ENCODE measurements around the gene GGT5. TPM values are rescaled to one million over a fixed set of nuclear protein-coding genes. Genes with fewer than 3 reads are reported as not detected.
"Not testable (repeated sequence)": the region's sequence is repeated elsewhere in the genome, so short reads cannot be mapped to it uniquely, and the experiment has no call there.

Gene GGT5
- total RNA-seq, 1 donor from 2014 or later, result not detected

DNA sequence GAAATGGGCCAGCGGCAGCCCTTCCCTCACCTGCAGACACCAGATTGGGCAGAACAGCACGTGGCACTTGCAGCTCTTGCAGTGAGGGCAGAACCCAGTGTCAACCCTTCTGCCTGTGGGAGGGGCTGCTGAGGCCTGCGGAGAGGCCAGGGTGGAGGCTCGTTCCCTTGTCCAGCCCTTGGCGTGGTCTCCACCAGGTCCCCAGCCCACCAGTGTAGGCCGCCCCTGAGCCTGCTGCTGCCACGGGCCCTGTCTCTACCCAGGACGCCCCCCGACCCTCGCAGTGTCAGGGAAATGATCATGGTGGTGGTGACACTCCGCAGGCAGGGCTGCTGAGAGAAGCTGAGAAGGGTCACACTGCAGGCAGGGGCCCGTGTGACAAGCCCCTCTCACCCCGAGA is 11.3 kb upstream of the GGT5 start:
- H3K27me3 Mint-ChIP-seq (ENCODE audit: insufficient read depth); H3K36me3 Mint-ChIP-seq (ENCODE audit: low read depth); DNase-seq (ENCODE audit: low spot score); H3K9me3 Mint-ChIP-seq; H3K4me1 Mint-ChIP-seq (ENCODE audit: low read depth); H3K27ac Mint-ChIP-seq; H3K4me3 Mint-ChIP-seq; intact Hi-C loops (cut with micrococcal nuclease): not testable (repeated sequence)

DNA sequence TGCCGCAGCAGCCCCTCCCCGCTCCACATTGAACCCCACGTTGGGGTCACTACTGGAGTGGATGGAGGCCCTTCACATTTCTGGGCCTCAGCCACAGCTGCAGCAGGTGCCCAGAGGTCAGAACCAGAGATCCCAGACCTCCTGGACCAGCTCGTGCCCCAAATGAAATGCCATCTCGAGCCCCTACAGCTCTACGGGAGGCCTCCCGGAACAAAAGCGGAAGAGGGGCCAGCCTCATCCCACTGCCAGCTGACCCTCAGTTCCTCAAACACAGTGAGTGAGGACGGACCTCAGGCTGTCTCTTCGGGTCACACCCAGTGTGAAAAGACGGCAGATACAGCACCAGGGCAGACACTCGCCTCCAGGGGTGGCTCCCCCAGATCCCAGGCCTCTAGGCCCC is 8.2 kb upstream of the GGT5 start:
- H3K4me1 Mint-ChIP-seq (ENCODE audit: low read depth); DNase-seq (ENCODE audit: low spot score); H3K36me3 Mint-ChIP-seq (ENCODE audit: low read depth); intact Hi-C loops (cut with micrococcal nuclease); H3K27me3 Mint-ChIP-seq (ENCODE audit: insufficient read depth); H3K4me3 Mint-ChIP-seq; H3K9me3 Mint-ChIP-seq; H3K27ac Mint-ChIP-seq: not testable (repeated sequence)

DNA sequence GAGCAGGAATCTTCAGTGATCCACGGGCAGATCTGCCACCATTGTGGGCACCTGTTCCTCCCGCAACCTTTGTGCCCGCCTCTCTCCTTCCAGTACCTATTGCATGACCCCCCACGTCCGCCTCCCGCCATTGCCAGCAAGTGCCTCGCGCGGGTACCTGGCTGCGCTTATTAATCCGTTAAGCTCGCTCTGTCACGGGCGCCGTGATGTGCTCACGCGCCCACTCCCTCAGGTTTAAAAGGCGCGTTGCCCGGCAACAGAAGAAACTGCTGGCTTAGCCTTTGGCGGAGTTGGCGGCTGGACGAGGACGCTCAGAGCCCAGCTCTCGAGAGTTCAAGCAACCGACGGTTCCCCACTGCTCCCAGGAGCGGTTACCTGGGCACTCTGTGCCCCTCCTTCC is 6.4 kb upstream of the GGT5 start:
- H3K4me1 Mint-ChIP-seq (ENCODE audit: low read depth); DNase-seq (ENCODE audit: low spot score); H3K9me3 Mint-ChIP-seq; intact Hi-C loops (cut with micrococcal nuclease); H3K27ac Mint-ChIP-seq; H3K36me3 Mint-ChIP-seq (ENCODE audit: low read depth); H3K4me3 Mint-ChIP-seq; H3K27me3 Mint-ChIP-seq (ENCODE audit: insufficient read depth): not testable (repeated sequence)

DNA sequence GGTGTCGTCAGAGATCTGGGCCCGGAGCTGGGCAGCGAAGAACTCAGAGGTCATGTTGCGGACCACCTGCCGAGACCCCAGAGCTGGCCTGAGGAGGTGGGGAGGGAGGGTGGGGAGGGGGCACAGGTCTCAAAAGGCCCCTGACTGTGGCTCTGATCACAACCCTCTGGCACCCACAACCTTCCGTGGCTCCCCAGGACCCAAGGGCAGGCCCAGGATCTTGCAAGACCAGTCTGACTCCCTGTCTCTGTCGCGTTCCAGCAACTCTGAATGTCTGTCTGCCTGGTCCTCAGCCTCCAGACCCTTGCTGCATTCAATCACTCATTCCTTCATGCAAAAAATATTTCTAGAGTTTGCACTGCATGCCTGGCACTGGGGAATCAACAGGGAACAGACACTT is 4.5 kb upstream of the GGT5 start:
- intact Hi-C loops (cut with micrococcal nuclease); H3K4me3 Mint-ChIP-seq; DNase-seq (ENCODE audit: low spot score); H3K4me1 Mint-ChIP-seq (ENCODE audit: low read depth); H3K27ac Mint-ChIP-seq; H3K36me3 Mint-ChIP-seq (ENCODE audit: low read depth); H3K27me3 Mint-ChIP-seq (ENCODE audit: insufficient read depth); H3K9me3 Mint-ChIP-seq: not testable (repeated sequence)

DNA sequence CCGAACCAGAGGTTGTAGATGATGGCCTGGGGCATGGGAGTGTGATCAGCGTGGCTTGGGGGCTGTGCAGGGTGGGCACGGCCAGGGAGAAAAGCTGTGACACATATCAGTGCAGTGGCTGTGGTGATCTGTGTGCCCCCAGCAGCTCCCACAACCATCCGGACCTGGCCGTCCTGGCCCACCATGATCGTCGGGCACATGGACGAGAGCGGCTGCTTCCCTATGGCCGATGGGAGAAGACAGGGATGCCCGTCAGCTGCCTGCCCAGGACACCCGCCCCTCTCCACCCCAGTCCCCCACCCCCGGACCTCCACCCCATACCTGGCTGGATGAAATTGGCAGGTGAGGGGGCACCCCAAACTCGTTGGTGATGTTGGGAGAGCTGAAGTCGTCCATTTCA is 3.7 kb upstream of the GGT5 start:
- H3K27ac Mint-ChIP-seq, result not testable (repeated sequence)

DNA sequence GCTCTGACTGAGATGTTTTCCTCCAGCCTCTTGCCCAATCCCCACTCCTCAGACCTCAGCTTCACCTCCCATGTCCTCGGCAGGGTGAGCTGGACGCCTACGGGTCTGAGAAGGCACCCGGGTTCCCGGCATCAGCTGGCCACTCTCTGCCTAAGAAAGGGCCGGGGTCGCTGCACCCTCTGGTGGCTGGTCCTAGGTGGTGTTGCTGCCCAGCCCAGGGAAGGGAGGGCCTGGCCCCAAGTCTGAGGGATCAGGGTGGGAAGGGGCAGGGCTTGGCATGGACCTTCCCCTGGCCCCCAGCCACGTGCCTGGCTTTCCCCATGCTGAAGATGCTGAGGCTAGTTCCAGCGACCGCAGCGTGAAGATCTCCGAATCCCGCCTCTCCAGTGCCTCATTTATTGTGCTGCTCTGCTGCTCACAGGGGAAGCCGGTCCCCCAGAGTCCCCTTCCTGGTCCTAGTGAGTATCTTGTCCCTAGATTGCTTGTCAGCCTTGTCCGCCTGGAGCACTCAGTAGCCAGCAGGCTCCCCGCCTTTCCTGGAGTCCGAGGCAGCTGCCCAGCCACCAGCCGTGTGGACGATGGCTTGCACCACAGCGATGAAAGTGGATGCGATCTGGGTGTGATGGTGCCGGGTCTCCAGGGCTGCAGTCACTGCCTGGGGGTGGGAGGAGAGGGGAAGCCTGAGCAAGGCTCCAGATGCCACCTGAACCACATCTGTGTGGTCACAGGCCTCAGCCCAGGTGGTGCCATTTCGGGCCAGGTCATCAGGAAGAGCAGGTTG is 2.9 kb upstream of the GGT5 start:
- Mint-ChIP-seq H3K4me3 (no peak overlapping the region), H3K4me1 (ENCODE audit: low read depth) (peaks cover 16% of the 10 kb centered on the region), H3K9me3 (no peaks in the 10 kb centered on the region), H3K36me3 (ENCODE audit: low read depth) (peaks cover 1% of the 10 kb centered on the region), H3K27me3 (ENCODE audit: insufficient read depth) (no peaks in the 10 kb centered on the region), H3K27ac (no peak overlapping the region)
- peak; percentile 29 for DNase-seq (ENCODE audit: low spot score)
- intact Hi-C loops (cut with micrococcal nuclease), result loop anchor here (1.0 kb wide), 1 partner anchor 58 kb away; no protein-coding TSS in a partner anchor

More for the DNA sequence above, 3.7 kb upstream of the GGT5 start:
- H3K27me3 Mint-ChIP-seq (ENCODE audit: insufficient read depth); H3K4me3 Mint-ChIP-seq; H3K36me3 Mint-ChIP-seq (ENCODE audit: low read depth); H3K4me1 Mint-ChIP-seq (ENCODE audit: low read depth); H3K9me3 Mint-ChIP-seq; intact Hi-C loops (cut with micrococcal nuclease); DNase-seq (ENCODE audit: low spot score): not testable (repeated sequence)

DNA sequence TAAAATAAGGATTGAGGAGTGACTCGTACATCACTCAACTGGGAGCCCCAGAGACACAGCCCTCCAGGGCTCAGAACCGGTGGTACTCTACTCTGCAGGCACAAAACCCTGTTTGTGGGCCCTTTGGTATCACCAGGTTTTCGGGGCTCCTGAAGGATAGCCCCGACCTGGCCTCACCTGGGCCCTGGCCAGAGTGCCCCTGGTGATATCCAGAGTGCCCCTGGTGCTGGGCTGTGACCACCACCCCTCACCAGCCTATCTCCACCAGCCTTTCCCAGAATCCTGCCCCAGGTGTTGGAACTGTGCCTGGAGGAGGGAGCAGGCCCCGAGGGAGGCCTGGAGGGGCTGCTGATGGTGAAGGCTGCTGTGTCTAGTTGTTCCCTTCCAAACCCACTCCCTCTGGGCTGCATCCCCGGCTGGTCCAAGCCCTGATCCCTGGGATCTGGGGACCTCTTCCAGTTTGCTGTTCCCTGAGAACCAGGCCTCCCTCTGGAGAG is 2.2 kb upstream of the GGT5 start:
- Mint-ChIP-seq H3K9me3 (no peaks in the 10 kb centered on the region), H3K36me3 (ENCODE audit: low read depth) (peaks cover 1% of the 10 kb centered on the region), H3K27ac (no peak overlapping the region), H3K4me1 (ENCODE audit: low read depth) (peaks cover 23% of the 10 kb centered on the region), H3K4me3 (no peak overlapping the region), H3K27me3 (ENCODE audit: insufficient read depth) (no peaks in the 10 kb centered on the region)
- intact Hi-C loops (cut with micrococcal nuclease), result loop anchor here (1.0 kb wide), 1 partner anchor 58 kb away; no protein-coding TSS in a partner anchor
- no peak for DNase-seq (ENCODE audit: low spot score)

DNA sequence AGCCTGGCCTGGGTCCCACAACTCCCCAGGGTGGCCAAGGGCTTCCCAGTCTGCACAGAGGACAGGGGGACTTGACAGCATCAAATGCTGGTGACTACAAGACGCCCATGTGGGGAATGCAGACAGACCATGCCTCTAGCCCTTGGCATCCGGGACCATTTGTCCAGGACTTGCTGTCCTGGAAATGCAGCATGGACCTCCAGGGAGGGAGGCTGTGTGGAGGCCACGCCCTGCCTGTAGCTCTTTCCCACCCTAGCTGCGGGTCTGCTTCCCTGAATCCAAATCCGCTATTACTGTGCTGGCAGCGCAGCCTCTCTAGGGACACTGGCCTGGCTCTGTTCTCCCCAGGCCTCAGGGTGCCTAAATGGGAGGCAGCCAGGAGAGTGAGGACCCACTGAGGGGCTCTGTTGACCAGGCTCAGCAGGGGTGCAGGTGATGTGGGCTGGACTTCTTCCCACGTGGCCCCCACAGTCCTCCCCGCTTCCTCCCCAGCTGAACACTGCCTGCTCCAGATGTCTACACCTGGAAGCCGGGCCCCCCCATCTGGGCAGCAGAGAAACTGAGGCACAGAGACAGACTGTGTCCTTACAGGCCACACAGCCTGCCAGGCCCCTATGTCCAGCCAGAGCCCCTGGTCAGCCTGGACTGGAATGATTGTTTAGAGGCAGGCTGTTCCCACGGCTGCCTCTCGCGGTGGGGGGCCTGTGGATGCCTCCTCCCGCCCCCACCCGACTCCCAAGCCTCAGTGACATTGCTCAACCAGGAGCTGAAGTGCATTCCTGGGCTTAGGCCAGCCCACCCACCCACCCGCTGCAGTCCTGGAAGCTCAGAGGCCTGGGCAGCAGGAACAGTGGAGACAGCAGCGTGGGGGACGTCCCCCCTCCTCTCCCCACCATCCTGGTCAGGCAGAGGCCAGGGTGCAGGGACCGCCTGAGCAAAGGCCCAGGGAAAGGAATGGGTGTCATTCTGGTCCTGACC is 991 bp upstream of the GGT5 start:
- H3K27me3 Mint-ChIP-seq (ENCODE audit: insufficient read depth); H3K4me3 Mint-ChIP-seq; H3K36me3 Mint-ChIP-seq (ENCODE audit: low read depth); intact Hi-C loops (cut with micrococcal nuclease); H3K27ac Mint-ChIP-seq; DNase-seq (ENCODE audit: low spot score); H3K9me3 Mint-ChIP-seq: not testable (repeated sequence)
- peaks cover 32% of the 10 kb centered on the region for H3K4me1 Mint-ChIP-seq (ENCODE audit: low read depth)

DNA sequence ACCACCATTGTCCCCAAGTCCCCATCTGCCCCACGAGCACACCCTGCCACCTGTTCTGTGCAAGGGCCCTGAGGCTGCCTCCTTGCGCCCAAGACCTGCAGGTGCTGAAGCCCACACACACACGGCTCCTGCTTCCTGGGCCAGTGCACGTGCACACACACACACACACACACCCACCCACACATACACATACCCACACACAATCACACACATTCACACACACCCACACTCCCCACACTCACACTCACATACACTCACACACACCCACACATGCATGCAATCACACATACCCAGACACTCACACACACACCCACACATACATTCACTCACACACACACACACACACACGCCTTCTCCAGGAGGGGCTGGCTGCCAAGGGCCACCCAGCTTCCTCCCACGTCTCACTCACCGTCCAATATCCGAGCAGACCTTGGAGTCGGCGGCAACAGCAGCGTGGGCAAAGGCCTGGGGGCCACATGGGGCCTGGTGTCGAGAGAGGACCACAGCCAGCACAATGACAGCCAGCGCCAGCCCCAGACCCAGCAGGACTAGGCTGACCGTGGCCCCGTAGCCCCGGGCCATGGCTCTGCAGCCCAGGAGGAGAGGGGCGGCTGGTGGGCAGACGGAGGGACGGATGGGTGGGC is 616 bp downstream of the GGT5 start:
- Mint-ChIP-seq H3K27me3 (ENCODE audit: insufficient read depth) (no peaks in the 10 kb centered on the region), H3K36me3 (ENCODE audit: low read depth) (peaks cover 1% of the 10 kb centered on the region), H3K4me1 (ENCODE audit: low read depth) (peaks cover 44% of the 10 kb centered on the region), H3K4me3 (peak overlapping the region; percentile 20), H3K27ac (peak overlapping the region; percentile 85), H3K9me3 (no peaks in the 10 kb centered on the region)
- DNase-seq (ENCODE audit: low spot score), result no peak
- intact Hi-C loops (cut with micrococcal nuclease), result no loop called here

DNA sequence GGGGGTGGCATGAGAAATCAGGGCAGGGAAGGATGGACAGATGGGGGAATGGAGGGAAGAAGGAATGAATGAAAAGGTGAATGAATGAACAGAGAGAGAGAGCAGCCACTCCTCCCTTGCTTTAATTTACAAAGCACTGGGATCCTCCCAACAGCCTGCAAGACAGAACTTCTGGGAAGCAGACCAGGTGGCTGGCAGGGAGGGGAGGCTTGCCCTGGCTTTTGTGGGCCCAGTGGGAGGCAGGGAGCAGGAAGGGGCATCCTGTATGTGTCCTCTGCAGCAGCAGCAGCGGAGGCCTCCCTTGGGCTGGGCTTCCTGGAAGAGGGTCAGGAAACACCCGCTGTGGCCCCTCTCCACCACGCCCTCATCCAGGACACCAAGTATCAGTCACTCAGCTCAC is 1.5 kb downstream of the GGT5 start:
- H3K27me3 Mint-ChIP-seq (ENCODE audit: insufficient read depth); DNase-seq (ENCODE audit: low spot score); H3K36me3 Mint-ChIP-seq (ENCODE audit: low read depth); H3K9me3 Mint-ChIP-seq; intact Hi-C loops (cut with micrococcal nuclease): not testable (repeated sequence)
- Mint-ChIP-seq H3K4me1 (ENCODE audit: low read depth) (peaks cover 44% of the 10 kb centered on the region), H3K4me3 (peak overlapping the region; percentile 60), H3K27ac (peak overlapping the region; percentile 84)

DNA sequence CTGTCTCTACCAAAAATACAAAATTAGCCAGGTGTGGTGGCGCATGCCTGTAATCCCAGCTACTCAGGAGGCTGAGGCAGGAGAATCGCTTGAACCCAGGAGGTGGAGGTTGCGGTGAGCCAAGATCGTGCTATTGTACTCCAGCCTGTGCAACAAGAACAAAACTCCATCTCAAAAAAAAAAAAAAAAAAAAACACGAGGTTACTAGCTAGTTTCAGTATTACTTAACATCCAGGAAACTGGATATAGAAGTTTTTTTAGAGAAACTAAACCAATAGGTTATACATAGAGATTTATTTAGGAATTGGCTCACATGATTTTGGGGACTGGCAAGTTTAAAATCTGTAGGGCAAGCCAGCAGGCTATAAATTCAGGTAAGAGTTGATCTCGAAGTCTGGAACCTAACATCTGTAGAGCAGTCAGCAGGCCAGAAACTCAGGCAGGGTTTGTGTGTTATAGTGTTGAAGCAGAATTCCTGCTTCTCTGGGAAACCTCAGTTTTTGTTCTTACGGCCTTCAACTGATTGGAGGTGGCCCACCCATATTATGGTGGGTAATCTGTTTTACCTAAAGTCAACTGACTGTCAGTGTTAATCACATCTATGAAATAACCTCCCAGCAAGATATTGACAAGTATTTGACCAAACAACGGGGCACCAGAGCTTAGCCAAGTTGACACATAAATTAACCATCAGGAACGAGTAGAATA is 3.7 kb downstream of the GGT5 start:
- H3K27ac Mint-ChIP-seq; intact Hi-C loops (cut with micrococcal nuclease); H3K36me3 Mint-ChIP-seq (ENCODE audit: low read depth); DNase-seq (ENCODE audit: low spot score); H3K9me3 Mint-ChIP-seq; H3K4me3 Mint-ChIP-seq; H3K27me3 Mint-ChIP-seq (ENCODE audit: insufficient read depth): not testable (repeated sequence)
- H3K4me1 Mint-ChIP-seq (ENCODE audit: low read depth), result peaks cover 44% of the 10 kb centered on the region

DNA sequence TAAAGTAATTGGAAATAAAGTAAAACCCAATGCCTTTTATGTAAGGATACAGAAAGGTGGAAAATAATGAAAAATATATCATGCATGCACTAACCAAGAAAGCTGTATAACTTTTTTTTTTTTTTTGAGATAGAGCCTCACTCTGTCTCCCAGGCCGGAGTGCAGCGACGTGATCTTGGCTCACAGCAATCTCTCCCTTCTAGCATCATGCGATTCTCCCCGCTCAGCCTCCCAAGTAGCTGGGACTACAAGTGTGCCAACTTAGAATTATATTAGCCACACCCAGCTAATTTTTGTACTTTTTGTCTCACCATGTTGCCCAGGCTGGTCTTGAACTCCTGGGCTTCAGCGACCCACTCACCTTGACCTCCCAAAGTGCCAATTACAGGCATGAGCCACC is 4.5 kb downstream of the GGT5 start:
- peaks cover 2% of the 10 kb centered on the region for H3K27me3 Mint-ChIP-seq (ENCODE audit: insufficient read depth)
- H3K9me3 Mint-ChIP-seq, result no peaks in the 10 kb centered on the region
- intact Hi-C loops (cut with micrococcal nuclease), result no loop called here
- no peak overlapping the region for H3K27ac Mint-ChIP-seq
- H3K4me1 Mint-ChIP-seq (ENCODE audit: low read depth), result peaks cover 44% of the 10 kb centered on the region
- peaks cover 1% of the 10 kb centered on the region for H3K36me3 Mint-ChIP-seq (ENCODE audit: low read depth)
- no peak for DNase-seq (ENCODE audit: low spot score)
- no peak overlapping the region for H3K4me3 Mint-ChIP-seq

Measured in activated T-helper 1 cell treated with anti-CD3 and anti-CD28 coated beads, Interleukin-12 subunit alpha, Interleukin-12 subunit beta, Interleukin-2, Interleukin-4 antibody, amounts not matched to agents 30 ng/mL and 10 ng/mL and 1 ng/mL, durations not matched to agents 14 hours and 24 hours and 36 hours (primary cell).